Epithelial cell of proximal tubule (primary cell): ENCODE results near the gene RAMP2. TPM values are rescaled to one million over a fixed set of nuclear protein-coding genes. Genes with fewer than 3 reads are reported as not detected.

ENCODE experiments used
- DNase-seq: peaks from one replicate; pipeline ENCODE4 v3.0.0-alpha.2; 2011; ENCODE audit warnings: low read depth
- H3K4me3 ChIP-seq: 2 replicates; pipeline ENCODE4 v1.5.1; 2011; ENCODE audit warnings: low read depth, mild to moderate bottlenecking, low read length
- total RNA-seq: library from RNA; depleted of rRNA; stranded (reverse); fragments of >200 nt; gene quantifications from 2 replicates; pipeline ENCODE4 v1.2.3, GENCODE V29; 2015
- TF ChIP-seq, protein P1 (sequence below): conservative IDR thresholded peaks from 2 replicates; pipeline ENCODE4 v1.5.1; 2012; ENCODE audit warnings: low read depth, mild to moderate bottlenecking, low read length

RAMP2 gene
- total RNA-seq, 1 donor from 2014 or later: 4.3 TPM

DNA sequence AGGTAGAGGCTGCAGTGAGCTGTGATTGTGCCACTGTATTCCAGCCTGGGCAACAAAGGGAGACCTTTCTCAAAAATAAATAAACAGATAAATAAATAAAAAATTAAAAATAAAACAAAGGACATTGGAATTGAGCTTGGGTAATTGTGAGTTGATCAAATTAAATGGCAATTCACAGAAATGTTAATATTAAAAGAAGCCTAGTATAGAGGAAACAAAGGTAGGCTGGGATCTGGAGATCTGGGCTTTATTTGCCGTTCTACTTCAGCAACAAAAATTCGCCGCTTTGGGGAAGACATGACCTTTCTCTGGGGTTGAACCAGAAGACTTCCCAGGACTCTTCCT lies 11.9 kb downstream of the RAMP2 start:
- TF ChIP-seq, protein P1, sequence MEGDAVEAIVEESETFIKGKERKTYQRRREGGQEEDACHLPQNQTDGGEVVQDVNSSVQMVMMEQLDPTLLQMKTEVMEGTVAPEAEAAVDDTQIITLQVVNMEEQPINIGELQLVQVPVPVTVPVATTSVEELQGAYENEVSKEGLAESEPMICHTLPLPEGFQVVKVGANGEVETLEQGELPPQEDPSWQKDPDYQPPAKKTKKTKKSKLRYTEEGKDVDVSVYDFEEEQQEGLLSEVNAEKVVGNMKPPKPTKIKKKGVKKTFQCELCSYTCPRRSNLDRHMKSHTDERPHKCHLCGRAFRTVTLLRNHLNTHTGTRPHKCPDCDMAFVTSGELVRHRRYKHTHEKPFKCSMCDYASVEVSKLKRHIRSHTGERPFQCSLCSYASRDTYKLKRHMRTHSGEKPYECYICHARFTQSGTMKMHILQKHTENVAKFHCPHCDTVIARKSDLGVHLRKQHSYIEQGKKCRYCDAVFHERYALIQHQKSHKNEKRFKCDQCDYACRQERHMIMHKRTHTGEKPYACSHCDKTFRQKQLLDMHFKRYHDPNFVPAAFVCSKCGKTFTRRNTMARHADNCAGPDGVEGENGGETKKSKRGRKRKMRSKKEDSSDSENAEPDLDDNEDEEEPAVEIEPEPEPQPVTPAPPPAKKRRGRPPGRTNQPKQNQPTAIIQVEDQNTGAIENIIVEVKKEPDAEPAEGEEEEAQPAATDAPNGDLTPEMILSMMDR: no peak
- H3K4me3 ChIP-seq: peak overlapping the region; percentile 79
- DNase-seq: no peak

DNA sequence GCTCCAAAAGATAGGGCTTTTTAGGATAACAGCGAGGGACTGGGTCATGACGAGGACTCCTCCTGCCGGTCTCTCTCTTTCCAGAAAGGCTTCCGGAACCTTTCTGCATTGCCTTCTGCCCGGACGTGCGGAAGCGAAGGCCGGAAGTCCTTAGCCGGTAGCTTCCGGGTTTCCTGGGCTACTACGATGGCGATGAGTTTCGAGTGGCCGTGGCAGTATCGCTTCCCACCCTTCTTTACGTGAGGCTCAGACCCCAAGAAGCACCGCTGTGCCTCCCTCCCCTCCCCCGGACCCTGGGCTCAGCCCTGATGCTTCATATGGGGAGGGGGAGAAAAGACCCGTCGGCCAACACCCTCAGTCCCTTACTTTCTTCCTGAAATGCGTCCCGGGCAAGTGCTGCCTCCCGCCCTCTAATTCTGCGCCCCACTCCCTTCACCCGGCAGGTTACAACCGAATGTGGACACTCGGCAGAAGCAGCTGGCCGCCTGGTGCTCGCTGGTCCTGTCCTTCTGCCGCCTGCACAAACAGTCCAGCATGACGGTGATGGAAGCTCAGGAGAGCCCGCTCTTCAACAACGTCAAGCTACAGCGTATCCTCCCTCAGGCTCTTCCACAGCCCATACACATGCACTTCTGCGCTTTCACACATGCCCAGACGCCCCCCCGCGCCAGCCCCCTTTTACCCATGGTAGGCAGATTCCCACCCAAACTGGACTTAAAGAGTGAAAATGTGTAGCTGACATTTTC lies 12.4 kb downstream of the RAMP2 start, which contains the start of gene VPS25:
Gene VPS25, plus strand, starts transcription at position 160 of the 746 bp plus-strand sequence. Its CDS starts 27 bp downstream, at position 187.
- TF ChIP-seq, protein P1: peak; percentile 24
- H3K4me3 ChIP-seq: peak within 1 kb of the TSS; percentile 79
- DNase-seq: no peak

DNA sequence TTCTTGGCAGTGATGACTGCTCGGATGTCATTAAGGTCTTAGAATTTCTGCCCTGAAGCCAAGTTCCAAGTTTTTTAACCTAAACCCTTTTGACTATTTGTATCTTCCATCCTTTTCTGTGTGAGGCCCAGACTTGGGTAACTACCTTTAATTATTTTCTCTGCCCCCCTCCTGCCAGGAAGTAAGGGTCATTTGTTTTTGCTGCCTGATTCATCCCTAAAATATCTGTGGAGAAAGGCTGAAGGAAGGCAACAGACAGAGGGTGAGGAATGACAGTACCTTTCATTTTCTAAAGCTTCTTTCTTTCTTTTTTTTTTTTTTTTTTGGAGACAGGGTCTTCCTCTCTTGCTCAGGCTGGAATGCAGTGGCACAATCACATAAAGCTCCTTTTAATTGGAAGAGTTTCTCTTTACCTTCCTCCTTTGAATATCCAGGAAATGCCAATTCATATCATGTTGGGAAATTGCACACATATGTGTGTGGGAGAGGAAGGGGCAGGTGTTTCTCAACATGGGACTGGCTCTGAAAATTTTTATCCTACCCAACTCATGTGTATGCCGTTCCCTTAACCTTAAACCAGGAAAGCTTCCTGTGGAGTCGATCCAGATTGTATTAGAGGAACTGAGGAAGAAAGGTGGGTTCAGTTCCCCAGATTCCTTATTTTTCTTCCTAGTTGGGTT lies 13.2 kb downstream of the RAMP2 start:
- H3K4me3 ChIP-seq: peak overlapping the region; percentile 79
- TF ChIP-seq, protein P1: no peak
- DNase-seq: no peak

DNA sequence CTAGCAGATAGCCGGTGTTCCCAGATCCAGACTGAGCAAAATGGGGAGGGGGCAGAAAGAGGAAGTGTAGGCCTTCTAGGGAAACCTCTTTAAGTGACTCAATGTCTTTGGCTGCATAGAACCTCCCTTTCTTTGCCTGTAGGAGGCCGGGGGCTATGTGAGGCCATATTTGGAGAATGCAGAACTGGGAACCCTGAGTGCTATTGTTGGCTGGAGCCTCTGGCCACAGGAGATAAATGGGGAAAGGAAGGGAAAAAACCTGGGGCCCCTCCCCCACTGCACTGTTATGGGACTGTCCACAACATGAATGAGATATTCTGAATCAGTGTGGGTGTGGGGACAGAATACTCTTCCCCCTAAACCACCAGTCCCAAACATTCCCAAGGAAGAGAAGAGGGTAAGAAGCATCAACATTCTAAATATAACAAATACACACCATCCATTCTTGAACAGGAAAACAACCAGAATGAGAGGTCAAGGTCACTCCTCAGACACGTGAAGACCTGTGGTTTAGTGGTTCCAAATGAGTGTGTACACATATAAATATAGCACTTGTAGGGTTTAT lies 14.6 kb downstream of the RAMP2 start:
- no peak for DNase-seq
- H3K4me3 ChIP-seq: no peak overlapping the region
- TF ChIP-seq, protein P1: peak; percentile 15

DNA sequence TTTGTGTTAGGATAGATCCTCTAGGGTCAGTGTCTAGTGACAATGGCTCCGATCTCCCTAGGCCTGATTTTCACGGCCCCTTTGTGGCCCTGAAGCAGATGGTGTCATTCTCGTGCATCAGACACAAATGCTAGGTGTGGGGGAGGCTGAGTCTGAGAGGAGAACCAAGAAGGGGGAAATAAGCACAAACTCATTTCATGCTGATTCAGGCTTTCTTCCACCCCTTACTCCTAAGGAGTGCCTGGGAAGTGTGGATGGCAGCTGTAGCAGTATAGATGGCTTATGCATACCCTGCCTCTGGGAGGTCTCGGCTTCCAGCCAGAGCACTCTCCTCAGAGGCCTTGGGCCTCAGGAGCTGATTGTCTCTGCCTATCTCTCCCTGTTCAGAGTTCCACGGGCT lies 17.5 kb downstream of the RAMP2 start:
- no peak for DNase-seq
- H3K4me3 ChIP-seq: no peak overlapping the region
- TF ChIP-seq, protein P1: no peak

DNA sequence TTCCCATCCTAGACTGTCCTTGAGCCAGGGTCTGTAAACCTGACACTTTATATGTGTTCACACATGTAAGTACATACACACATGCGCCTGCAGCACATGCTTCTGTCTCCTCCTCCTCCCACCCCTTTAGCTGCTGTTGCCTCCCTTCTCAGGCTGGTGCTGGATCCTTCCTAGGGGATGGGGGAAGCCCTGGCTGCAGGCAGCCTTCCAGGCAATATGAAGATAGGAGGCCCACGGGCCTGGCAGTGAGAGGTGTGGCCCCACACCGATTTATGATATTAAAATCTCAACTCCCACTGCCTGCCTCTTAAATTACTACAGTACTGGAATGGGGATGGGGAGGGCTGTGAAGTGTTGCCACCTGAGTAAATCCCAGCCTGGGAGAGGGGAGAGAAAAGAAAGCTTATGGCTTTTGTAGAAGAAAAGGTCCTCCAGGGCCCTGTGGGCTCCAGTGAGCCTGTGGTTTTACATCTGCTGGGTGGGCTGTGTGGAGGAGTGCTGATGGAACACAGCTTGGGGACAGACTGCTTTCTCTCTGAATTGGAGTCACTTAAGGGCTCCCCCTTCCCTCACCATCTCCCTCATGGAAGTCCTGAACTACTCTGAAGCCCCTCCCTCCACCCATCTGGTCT lies 18.4 kb downstream of the RAMP2 start:
- H3K4me3 ChIP-seq: no peak overlapping the region
- TF ChIP-seq, protein P1: no peak
- DNase-seq: no peak
